Measurements from ENCODE around the gene BARHL1. TPM values are rescaled to one million over a fixed set of nuclear protein-coding genes. Genes with fewer than 3 reads are reported as not detected.

Gene BARHL1
- total RNA-seq, 2 experiments from 2014 or later = not detected

- H3K27ac ChIP-seq (ENCODE audit: low read depth, low read length, poor library complexity, severe bottlenecking) = no peak overlapping the region
- H4K20me1 ChIP-seq (ENCODE audit: insufficient read depth, low read length) = no peaks in the 10 kb centered on the region
- ChIA-PET POLR2A (no interaction called here), CTCF (ENCODE audit: unreplicated experiment) (no interaction called here)
- H3K9me2 ChIP-seq (ENCODE audit: insufficient read depth, low read length) = no peaks in the 10 kb centered on the region
- intact Hi-C loops (cut with micrococcal nuclease; ENCODE audit: unreplicated experiment) = no loop called here
- no peaks in the 10 kb centered on the region for H3K4me1 ChIP-seq (ENCODE audit: insufficient read depth, low read length, poor library complexity, severe bottlenecking)
- no peak for TF ChIP-seq EZH2phosphoT487 (IDR thresholded peaks at IDR 0.05; ENCODE audit: borderline replicate concordance, low read depth, low read length)
- no peak for TF ChIP-seq CTCF (conservative IDR thresholded peaks at IDR 0.05; ENCODE audit: low read length)
- no peaks in the 10 kb centered on the region for H3K9me3 ChIP-seq (ENCODE audit: low read length)
- H2AFZ ChIP-seq (ENCODE audit: low read length) = no peak overlapping the region
- peaks cover 77% of the 10 kb centered on the region for H3K36me3 ChIP-seq (ENCODE audit: insufficient read depth, low read length)
- DNase-seq (ENCODE audit: low spot score) = no peak
- no peak overlapping the region for H3K4me2 ChIP-seq (ENCODE audit: low read length)
- H3K79me2 ChIP-seq (ENCODE audit: insufficient read depth, low read depth, low read length) = no peaks in the 10 kb centered on the region
- no TSS peak for BruUV-seq (replicated peaks)
- H3K4me3 ChIP-seq (ENCODE audit: low read depth, low read length, poor library complexity, severe bottlenecking) = no peak overlapping the region
Observed at GRCh38 chr9:132596200-132596599, 13.8 kb downstream of the BARHL1 start.

GRCh38 chr9:132597073-132597775, 14.8 kb downstream of the BARHL1 start:
- POLR2A ChIA-PET = no interaction called here
- peaks cover 87% of the 10 kb centered on the region for H3K36me3 ChIP-seq (ENCODE audit: insufficient read depth, low read length)
- H3K4me1 ChIP-seq (ENCODE audit: insufficient read depth, low read length, poor library complexity, severe bottlenecking) = no peaks in the 10 kb centered on the region
- no peaks in the 10 kb centered on the region for H3K9me2 ChIP-seq (ENCODE audit: insufficient read depth, low read length)
- no peaks in the 10 kb centered on the region for H4K20me1 ChIP-seq (ENCODE audit: insufficient read depth, low read length)
- H3K4me2 ChIP-seq (ENCODE audit: low read length) = no peak overlapping the region
- no peak overlapping the region for H2AFZ ChIP-seq (ENCODE audit: low read length)
- H3K27ac ChIP-seq (ENCODE audit: low read depth, low read length, poor library complexity, severe bottlenecking) = no peak overlapping the region
- H3K4me3 ChIP-seq (ENCODE audit: low read depth, low read length, poor library complexity, severe bottlenecking) = no peak overlapping the region
- H3K79me2 ChIP-seq (ENCODE audit: insufficient read depth, low read depth, low read length) = no peaks in the 10 kb centered on the region
- no peak for TF ChIP-seq EZH2phosphoT487 (IDR thresholded peaks at IDR 0.05; ENCODE audit: borderline replicate concordance, low read depth, low read length)
- TF ChIP-seq CTCF (conservative IDR thresholded peaks at IDR 0.05; ENCODE audit: low read length) = no peak
- intact Hi-C loops (cut with micrococcal nuclease; ENCODE audit: unreplicated experiment) = no loop called here
- CTCF ChIA-PET (ENCODE audit: unreplicated experiment) = no interaction called here
- H3K9me3 ChIP-seq (ENCODE audit: low read length) = no peaks in the 10 kb centered on the region
- no peak for DNase-seq (ENCODE audit: low spot score)
- BruUV-seq (replicated peaks) = no TSS peak

- Histone ChIP-seq H3K4me2 (ENCODE audit: low read length) (no peak overlapping the region), H3K9me2 (ENCODE audit: insufficient read depth, low read length) (no peaks in the 10 kb centered on the region), H3K4me1 (ENCODE audit: insufficient read depth, low read length, poor library complexity, severe bottlenecking) (no peaks in the 10 kb centered on the region), H3K9me3 (ENCODE audit: low read length) (no peaks in the 10 kb centered on the region), H3K4me3 (ENCODE audit: low read depth, low read length, poor library complexity, severe bottlenecking) (no peak overlapping the region), H4K20me1 (ENCODE audit: insufficient read depth, low read length) (no peaks in the 10 kb centered on the region), H3K27ac (ENCODE audit: low read depth, low read length, poor library complexity, severe bottlenecking) (no peak overlapping the region), H2AFZ (ENCODE audit: low read length) (no peak overlapping the region), H3K36me3 (ENCODE audit: insufficient read depth, low read length) (peaks cover 96% of the 10 kb centered on the region), H3K79me2 (ENCODE audit: insufficient read depth, low read depth, low read length) (no peaks in the 10 kb centered on the region)
- intact Hi-C loops (cut with micrococcal nuclease; ENCODE audit: unreplicated experiment) = no loop called here
- no peak for TF ChIP-seq EZH2phosphoT487 (IDR thresholded peaks at IDR 0.05; ENCODE audit: borderline replicate concordance, low read depth, low read length)
- TF ChIP-seq CTCF (conservative IDR thresholded peaks at IDR 0.05; ENCODE audit: low read length) = no peak
- ChIA-PET CTCF (ENCODE audit: unreplicated experiment) (no interaction called here), POLR2A (interaction anchor here (0.6 kb wide), 1 partner anchor 253 kb away, joined by 3 read pairs; no protein-coding TSS in a partner anchor)
- no peak for DNase-seq (ENCODE audit: low spot score)
- BruUV-seq (replicated peaks) = no TSS peak
Observed at GRCh38 chr9:132600326-132600984, 18.0 kb downstream of the BARHL1 start.

Measured in OCI-LY7 (cell line).